GM12878 (cell line): Measurements from ENCODE around the gene ZNF837. TPM values are rescaled to one million over a fixed set of nuclear protein-coding genes. Genes with fewer than 3 reads are reported as not detected.

Experiments
- ATAC-seq: fragments of 200-7000 bp; cut with Tn5 transposase; 3 replicates; pipeline ENCODE4 v1.9.1; 2020; ENCODE audit warnings: mild to moderate bottlenecking, moderate library complexity
- BruUV-seq: library from RNA; stranded (reverse); fragments of 400-500 nt; replicated peaks from 2 replicates; lab custom pipeline; 2021; lab: Mats Ljungman, UMichigan
- CTCF ChIA-PET: fragments of 300-600 bp; sonication (Branson Sonifier 250); formaldehyde crosslinking; extraction: SDS; loops from one replicate; lab custom pipeline; 2021; ENCODE audit warnings: inconsistent platforms; lab: Yijun Ruan, JAX
- POLR2A ChIA-PET: fragments of 350-600 bp; formaldehyde crosslinking; extraction: SDS; loops from one replicate; lab custom pipeline; 2021; ENCODE audit warnings: inconsistent platforms; lab: Charles Lee
- RAD21 ChIA-PET: fragments of 300-600 bp; sonication (Branson Sonifier 250); formaldehyde crosslinking; loops from one replicate; lab custom pipeline; 2023; ENCODE audit warnings: antibody characterized with exemption; ENCODE audit not compliant: unreplicated experiment; lab: Charles Lee
- SMC1A ChIA-PET: fragments of 300-600 bp; sonication (Branson Sonifier 250); formaldehyde crosslinking; loops from one replicate; lab custom pipeline; 2023; ENCODE audit not compliant: unreplicated experiment, uncharacterized antibody; lab: Charles Lee
- DNase-seq: peaks from one replicate; pipeline ENCODE4 v3.0.0-alpha.2; 2011; ENCODE audit warnings: low read depth, low spot score
- FAIRE-seq: peaks from 3 replicates; lab custom pipeline; 2011; peaks lifted over from hg19 to GRCh38; lab: Jason Lieb, UNC
- H2AFZ ChIP-seq: 2 replicates; pipeline ENCODE4 v1.6.0; 2011; ENCODE audit warnings: low read depth, low read length, control low read depth; ENCODE audit not compliant: control insufficient read depth
- H3K27ac ChIP-seq: 2 replicates; pipeline ENCODE4 v1.5.1; 2011; ENCODE audit warnings: control low read depth; ENCODE audit not compliant: control insufficient read depth, insufficient read depth
- H3K27me3 ChIP-seq, 2 experiments: replicated peaks in 1 of 2; 2 replicates each; pipeline versions ENCODE4 v1.6.0 to v1.6.1; 2011; ENCODE audit warnings: low read length in 1 of 2; ENCODE audit not compliant: control insufficient read depth in 2 of 2, insufficient read depth in 2 of 2
- H3K36me3 ChIP-seq, 2 experiments: 2 replicates each; pipeline ENCODE4 v1.5.1; 2011; ENCODE audit warnings: low read length in 1 of 2; ENCODE audit not compliant: control insufficient read depth in 2 of 2, insufficient read depth in 2 of 2
- H3K4me1 ChIP-seq: 2 replicates; pipeline ENCODE4 v1.6.1; 2011; ENCODE audit warnings: mild to moderate bottlenecking, low read length, moderate library complexity, mixed read lengths; ENCODE audit not compliant: control insufficient read depth, insufficient read depth
- H3K4me2 ChIP-seq: 2 replicates; pipeline ENCODE4 v1.6.0; 2011; ENCODE audit warnings: control low read depth; ENCODE audit not compliant: control insufficient read depth, insufficient read depth
- H3K4me3 ChIP-seq: fragments of 200-600 bp; sonication (generic); 2 replicates; pipeline ENCODE4 v1.5.1; 2016
- H3K79me2 ChIP-seq: 2 replicates; pipeline ENCODE4 v1.6.0; 2011; ENCODE audit warnings: low read length; ENCODE audit not compliant: control insufficient read depth, insufficient read depth
- H3K9ac ChIP-seq: 2 replicates; pipeline ENCODE4 v1.8.0; 2011; ENCODE audit warnings: low read length, control low read depth, mixed read lengths; ENCODE audit not compliant: control insufficient read depth, insufficient read depth
- H3K9me3 ChIP-seq: replicated peaks from 3 replicates; pipeline ENCODE4 v1.5.1; 2011; ENCODE audit warnings: mild to moderate bottlenecking, low read length; ENCODE audit not compliant: control insufficient read depth, insufficient read depth
- H4K20me1 ChIP-seq: 2 replicates; pipeline ENCODE4 v1.6.0; 2011; ENCODE audit not compliant: control insufficient read depth, insufficient read depth
- BHLHE40 ChIP-seq, 2 experiments: fragments of 450-650 bp in 1 of 2; IDR thresholded peaks; 2 replicates each; pipeline ENCODE4 v1.6.1; 2011 to 2017; ENCODE audit warnings: low read depth in 2 of 2, borderline replicate concordance in 1 of 2, improper control_type of control experiment in 1 of 2, low read length in 1 of 2, mild to moderate bottlenecking in 1 of 2
- BMI1 ChIP-seq: fragments of 450-650 bp; IDR thresholded peaks from 2 replicates; pipeline ENCODE4 v1.6.1; 2016; ENCODE audit warnings: mild to moderate bottlenecking, moderate library complexity, borderline replicate concordance
- CTCF ChIP-seq, 3 experiments: IDR thresholded peaks in 2 of 3; conservative IDR thresholded peaks in 1 of 3; 2 replicates each; pipeline ENCODE4 v1.5.1; 2011; ENCODE audit warnings: low read depth in 3 of 3, low read length in 3 of 3, mild to moderate bottlenecking in 3 of 3, control low read depth in 2 of 3, moderate library complexity in 2 of 3, inconsistent platforms in 1 of 3, mixed read lengths in 1 of 3; ENCODE audit not compliant: control insufficient read depth in 2 of 3, insufficient read depth in 1 of 3; ENCODE audit errors: extremely low read depth in 1 of 3
- GATAD2B ChIP-seq: fragments of 450-650 bp; conservative IDR thresholded peaks from 2 replicates; pipeline ENCODE4 v1.6.1; 2017; ENCODE audit warnings: low read depth, mild to moderate bottlenecking, moderate library complexity
- IKZF1 ChIP-seq: fragments of 450-650 bp; conservative IDR thresholded peaks from 2 replicates; pipeline ENCODE4 v1.6.1; 2017; ENCODE audit warnings: antibody characterized with exemption, mild to moderate bottlenecking
- IRF5 ChIP-seq: fragments of 450-650 bp; IDR thresholded peaks from 2 replicates; pipeline ENCODE4 v1.6.1; 2017; ENCODE audit warnings: borderline replicate concordance
- LARP7 ChIP-seq: fragments of 450-650 bp; IDR thresholded peaks from 2 replicates; pipeline ENCODE4 v1.6.1; 2017; ENCODE audit warnings: mild to moderate bottlenecking
- NR2C1 ChIP-seq: fragments of 450-650 bp; IDR thresholded peaks from 2 replicates; pipeline ENCODE4 v1.6.1; 2017; ENCODE audit warnings: antibody characterized with exemption, mild to moderate bottlenecking, moderate library complexity
- TAF1 ChIP-seq: IDR thresholded peaks from 2 replicates; pipeline ENCODE4 v1.6.1; 2011; ENCODE audit warnings: mild to moderate bottlenecking, low read depth, low read length, borderline replicate concordance
- ZBTB40 ChIP-seq: fragments of 450-650 bp; IDR thresholded peaks from 2 replicates; pipeline ENCODE4 v1.6.1; 2016; ENCODE audit warnings: mild to moderate bottlenecking, moderate library complexity, borderline replicate concordance
- WGBS: methylation state at CpG from one replicate; pipeline ENCODE4 v1.1.6; 2016; ENCODE audit warnings: low lambda C conversion rate; ENCODE audit not compliant: insufficient replicate concordance, insufficient coverage; ENCODE audit errors: missing lambda C conversion rate; 5-methylcytosine and 5-hydroxymethylcytosine counted together
- in situ Hi-C: fragments of 300-500 bp; cut with MboI; formaldehyde crosslinking; loops from 9 replicates; pipeline ENCODE4 v1.14.3; 2018; ENCODE audit warnings: mixed read lengths
- intact Hi-C: fragments of 100-400 bp; cut with micrococcal nuclease; formaldehyde crosslinking; loops from one replicate; pipeline ENCODE4 v1.14.2; 2022; ENCODE audit not compliant: unreplicated experiment
- polyA plus RNA-seq, 11 experiments: library from polyadenylated mRNA; depleted of rRNA in 4 of 11; unstranded in 6 of 11; stranded (reverse) in 5 of 11; fragments of >200 nt; fragmentation: Nextera tagmentation in 4 of 11; fragmentation: Illumina TruSeq in 1 of 11; extraction: Ambion mirVana in 4 of 11; extraction: Trizol in 1 of 11; gene quantifications; 1 replicate in 1 of 11; 2 replicates in 10 of 11; pipeline versions ENCODE4 v1.2.1 to v1.2.3, GENCODE V29; 2011 to 2016; ENCODE audit warnings: inconsistent platforms in 2 of 11, missing spikeins in 2 of 11, low read depth in 1 of 11
- total RNA-seq, 4 experiments: library from RNA; depleted of rRNA in 3 of 4; stranded (reverse); fragments of >200 nt in 3 of 4; fragmentation: Illumina TruSeq in 1 of 4; extraction: Trizol in 1 of 4; gene quantifications; 2 replicates each; pipeline versions ENCODE4 v1.2.1 to v1.2.3, GENCODE V29; 2013 to 2021

Gene ZNF837
- total and polyA plus RNA-seq, 10 of the 15 experiments (the other 5 are each of a cell fraction or from before 2014, with no cell fraction given): 0.07 to 2.9 (median 2.0) TPM; not detected in 2

GRCh38 chr19:58409010-58409790 lies 28.4 kb upstream of the ZNF837 start (continued):
- TF ChIP-seq GATAD2B: no peak

- ATAC-seq (peak; percentile 98), DNase-seq (peak; percentile 60), FAIRE-seq (peak; percentile 82)
- H3K79me2 ChIP-seq: peaks cover 16% of the 10 kb centered on the region
- intact Hi-C loops: loop anchor here (5.0 kb wide), 1 partner anchor 59 kb away; the partner anchor contains the start of gene ZNF324
- no peaks in the 10 kb centered on the region for H3K36me3 ChIP-seq
- no peaks in the 10 kb centered on the region for H3K27me3 ChIP-seq
- no peaks in the 10 kb centered on the region for H4K20me1 ChIP-seq
- ChIA-PET SMC1A (interaction anchor here (1.1 kb wide), 3 partner anchors 42 to 60 kb away, joined by 3 to 4 read pairs (median 3); partner anchors contain the start of gene ZNF324), RAD21 (interaction anchor here (0.8 to 1.3 kb wide), 6 partner anchors 21 to 111 kb away, joined by 3 to 6 read pairs (median 4); partner anchors contain the start of genes RPS5, ZBTB45, ZNF497 and ZSCAN22), CTCF (interaction anchor here (0.7 to 1.4 kb wide), 2 partner anchors 10 to 43 kb away, joined by 3 to 5 read pairs; partner anchors contain the start of gene ZNF324B), POLR2A (interaction anchor here (0.9 to 1.6 kb wide), 4 partner anchors 8 to 61 kb away, joined by 3 to 5 read pairs (median 4); partner anchors contain the start of genes ZNF324 and ZNF324B)
- H2AFZ ChIP-seq: peak within 1 kb of the TSS; percentile 98
- in situ Hi-C loops: no loop called here
- peak within 1 kb of the TSS; percentile 100 for H3K4me2 ChIP-seq
- BruUV-seq: no TSS peak
- H3K9me3 ChIP-seq: no peaks in the 10 kb centered on the region
- peak within 1 kb of the TSS; percentile 90 for H3K9ac ChIP-seq
- peak within 1 kb of the TSS; percentile 90 for H3K4me3 ChIP-seq
- H3K27ac ChIP-seq: peak within 1 kb of the TSS; percentile 80
- H3K4me1 ChIP-seq: peaks cover 8% of the 10 kb centered on the region
- WGBS: under 1% methylated on average over 91 of the region's 100 CpGs
- TF ChIP-seq CTCF (IDR thresholded peaks at IDR 0.05 in 2 of 3, conservative IDR thresholded peaks at IDR 0.05 in 1 of 3; ENCODE audit: control insufficient read depth in 2 of 3, extremely low read depth in 1 of 3, insufficient read depth in 1 of 3, low read depth in 3 of 3, low read length in 3 of 3) (peak in 2 of 3 experiments; percentile 21 to 27; a peak in 2 of 6 replicates), TAF1 (peak; percentile 42; the same call in 1 of the 2 replicates), ZBTB40 (peak; percentile 83), IKZF1 (peak; percentile 93), LARP7 (peak; percentile 77), IRF5 (no peak), NR2C1 (peak; percentile 73), BHLHE40 (IDR thresholded peaks at IDR 0.05; ENCODE audit: borderline replicate concordance in 1 of 2, low read depth in 2 of 2, low read length in 1 of 2) (peak in 1 of 2 experiments; percentile 27; a peak in 1 of 4 replicates), BMI1 (peak; percentile 93)
Measured at GRCh38 chr19:58408152-58409009, 27.6 kb upstream of the ZNF837 start, which contains the start of gene ZNF584. Gene ZNF584, plus strand, starts transcription at chr19:58408649. Its CDS starts 499 bp downstream, at chr19:58409148.
